PFSK-1 (cell line): Measurements from ENCODE around the gene ZDHHC17. TPM values are rescaled to one million over a fixed set of nuclear protein-coding genes. Genes with fewer than 3 reads are reported as not detected.

Experiments
- FOXP2 ChIP-seq: optimal IDR thresholded peaks from 2 replicates; pipeline ENCODE3; 2011; ENCODE audit warnings: borderline replicate concordance, control low read depth, inconsistent platforms; ENCODE audit not compliant: insufficient read depth; ENCODE audit errors: extremely low read length, extremely low read depth
- POLR2AphosphoS5 ChIP-seq: IDR thresholded peaks from 2 replicates; pipeline ENCODE4 v1.6.1; 2012; ENCODE audit warnings: low read depth, mild to moderate bottlenecking, control low read depth, low read length, moderate library complexity
- REST ChIP-seq, 2 experiments: IDR thresholded peaks; 2 replicates each; pipeline versions ENCODE4 v1.6.1 to v1.8.0; 2011 to 2012; ENCODE audit warnings: low read depth in 2 of 2, low read length in 2 of 2, control low read depth in 1 of 2, inconsistent platforms in 1 of 2, mild to moderate bottlenecking in 1 of 2, moderate library complexity in 1 of 2; ENCODE audit not compliant: insufficient read depth in 1 of 2
- SIN3A ChIP-seq: IDR thresholded peaks from 2 replicates; pipeline ENCODE4 v1.6.1; 2012; ENCODE audit warnings: mild to moderate bottlenecking, low read length, moderate library complexity, borderline replicate concordance; ENCODE audit not compliant: insufficient read depth
- TAF1 ChIP-seq: IDR thresholded peaks from 2 replicates; pipeline ENCODE4 v1.6.1; 2012; ENCODE audit warnings: low read length, control low read depth, borderline replicate concordance; ENCODE audit not compliant: insufficient read depth
- polyA plus RNA-seq: library from polyadenylated mRNA; unstranded; fragments of >200 nt; gene quantifications from one replicate; pipeline ENCODE4 v1.2.1, GENCODE V29; 2012; ENCODE audit warnings: low read depth, missing spikeins; ENCODE audit not compliant: insufficient read length

Gene ZDHHC17
- 8.0 TPM for polyA plus RNA-seq

- TF ChIP-seq TAF1 (peak; percentile 92), FOXP2 (peak; percentile 43), POLR2AphosphoS5 (peak; percentile 82), REST (IDR thresholded peaks at IDR 0.05; ENCODE audit: insufficient read depth in 1 of 2, low read depth in 2 of 2, low read length in 2 of 2) (peak in 1 of 2 experiments; percentile 28; a peak in 1 of 4 replicates), SIN3A (peak; percentile 37; the same call in 1 of the 2 replicates)
Observed at GRCh38 chr12:76763746-76764675, at the start of gene ZDHHC17. Gene ZDHHC17 (plus strand): TSS chr12:76764115. CDS start chr12:76764237, 122 bp downstream.

GRCh38 chr12:76714415-76714814, 49.5 kb upstream of the ZDHHC17 start:
- TF ChIP-seq TAF1 = no peak
- TF ChIP-seq REST (IDR thresholded peaks at IDR 0.05; ENCODE audit: insufficient read depth in 1 of 2, low read depth in 2 of 2, low read length in 2 of 2) = no peak
- no peak for TF ChIP-seq POLR2AphosphoS5
- no peak for TF ChIP-seq SIN3A
- TF ChIP-seq FOXP2 = no peak

- TF ChIP-seq POLR2AphosphoS5 = no peak
- TF ChIP-seq SIN3A = no peak
Observed at GRCh38 chr12:76714861-76715260, 49.1 kb upstream of the ZDHHC17 start.

GRCh38 chr12:76715332-76715731, 48.6 kb upstream of the ZDHHC17 start:
- TF ChIP-seq FOXP2 (no peak), POLR2AphosphoS5 (no peak), SIN3A (no peak), REST (IDR thresholded peaks at IDR 0.05; ENCODE audit: insufficient read depth in 1 of 2, low read depth in 2 of 2, low read length in 2 of 2) (no peak), TAF1 (no peak)

- TF ChIP-seq FOXP2 = no peak
Observed at GRCh38 chr12:76717314-76717713, 46.6 kb upstream of the ZDHHC17 start.
